Activated CD4-positive, alpha-beta T cell treated with anti-CD3 and anti-CD28 coated beads, Interleukin-2, amount 50 U/mL, for 16 hours (primary cell): ENCODE results near the gene ANKH.

Experiments
- DNase-seq: peaks from one replicate; pipeline ENCODE4 v3.0.0-alpha.2; 2020

ANKH gene

GRCh38 chr5:14678773-14679334 is 192.7 kb downstream of the ANKH start:
- DNase-seq = no peak

DNA sequence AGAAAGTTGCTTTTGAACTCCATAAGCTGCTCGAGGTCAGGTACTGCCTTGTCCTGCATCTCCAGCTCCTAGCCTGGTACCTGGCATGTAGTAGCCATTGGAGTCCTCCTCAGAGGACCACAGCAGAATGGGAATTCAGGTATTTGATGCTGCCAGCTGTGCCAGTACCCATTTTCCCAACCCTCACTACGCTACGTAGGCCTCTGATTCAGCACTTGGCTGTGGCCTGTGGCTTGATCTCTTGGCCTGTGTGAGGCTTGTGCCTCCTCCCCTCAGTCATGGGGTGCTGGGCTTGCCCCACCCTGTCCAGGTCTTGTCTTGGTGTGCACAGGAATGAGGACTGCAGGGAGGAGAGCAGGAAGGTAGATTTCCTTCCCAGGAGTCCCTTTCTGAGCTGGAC is 195.3 kb downstream of the ANKH start:
- DNase-seq = peak; percentile 43

- DNase-seq = no peak
Observed at GRCh38 chr5:14675865-14676300, 195.7 kb downstream of the ANKH start.

GRCh38 chr5:14674983-14675854 is 196.4 kb downstream of the ANKH start:
- DNase-seq = no peak

- no peak for DNase-seq
Observed at GRCh38 chr5:14673443-14673842, 198.1 kb downstream of the ANKH start.

GRCh38 chr5:14672484-14673394 is 198.8 kb downstream of the ANKH start:
- DNase-seq = no peak

GRCh38 chr5:14672082-14672481 is 199.5 kb downstream of the ANKH start:
- DNase-seq = no peak

DNA sequence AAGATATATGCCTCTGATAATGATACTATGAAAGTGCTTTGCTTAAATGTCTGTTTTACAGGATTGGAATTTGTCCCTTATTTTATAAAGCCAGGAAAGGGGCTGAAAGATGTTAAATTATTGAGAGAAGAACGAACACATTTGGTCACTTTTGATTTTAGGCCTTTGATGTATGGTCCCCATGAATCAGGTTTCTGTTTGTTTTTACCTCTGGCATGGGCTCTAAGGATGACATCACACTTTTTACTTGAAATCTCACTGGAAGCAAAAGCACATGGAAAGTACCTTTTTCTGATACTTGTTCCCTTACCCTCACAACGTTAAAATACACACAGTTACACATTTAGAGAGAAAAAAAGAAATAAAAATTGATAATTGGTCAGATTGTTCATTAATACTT is 200.2 kb downstream of the ANKH start:
- peak; percentile 60 for DNase-seq

DNA sequence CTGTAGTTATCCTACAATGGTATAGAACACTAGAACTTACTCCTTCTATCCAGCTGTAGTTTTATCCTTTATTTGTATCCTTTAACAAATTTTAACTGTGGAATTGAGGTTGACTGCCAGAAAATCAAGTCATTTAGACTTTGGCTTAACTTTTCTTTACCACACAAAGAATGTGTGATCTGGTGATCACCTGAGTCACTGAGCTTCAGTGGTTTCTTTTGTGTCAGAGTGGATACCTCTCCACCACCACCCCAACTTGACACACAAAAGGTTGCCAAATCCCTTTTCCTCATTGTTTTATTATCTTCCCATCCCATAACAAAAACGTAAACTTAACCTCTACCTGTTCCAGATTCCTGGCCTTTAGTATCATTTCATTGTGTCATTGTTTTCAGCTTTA is 201.6 kb downstream of the ANKH start:
- DNase-seq = peak; percentile 37

DNA sequence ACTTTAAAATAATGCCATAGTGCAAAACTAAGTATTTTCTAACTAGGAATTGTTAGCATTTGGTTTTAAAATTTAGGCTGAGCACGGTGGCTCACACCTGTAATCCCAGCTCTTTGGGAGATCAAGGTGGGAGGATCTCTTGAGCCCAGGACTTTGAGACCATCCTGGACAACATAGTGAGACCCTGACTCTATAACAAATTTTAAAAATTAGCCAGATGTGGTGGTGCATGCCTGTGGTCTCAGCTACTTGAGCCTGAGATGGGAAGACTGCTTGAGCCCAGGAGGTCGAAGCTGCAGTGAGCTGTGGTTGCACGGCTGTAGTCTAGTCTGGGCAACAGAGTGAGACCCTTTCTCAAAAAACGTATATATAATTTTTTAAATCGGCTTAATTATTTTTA is 202.2 kb downstream of the ANKH start:
- no peak for DNase-seq

- peak; percentile 50 for DNase-seq
Observed at GRCh38 chr5:14668181-14668591, 203.4 kb downstream of the ANKH start.

GRCh38 chr5:14667770-14668169 is 203.8 kb downstream of the ANKH start:
- DNase-seq = no peak

DNA sequence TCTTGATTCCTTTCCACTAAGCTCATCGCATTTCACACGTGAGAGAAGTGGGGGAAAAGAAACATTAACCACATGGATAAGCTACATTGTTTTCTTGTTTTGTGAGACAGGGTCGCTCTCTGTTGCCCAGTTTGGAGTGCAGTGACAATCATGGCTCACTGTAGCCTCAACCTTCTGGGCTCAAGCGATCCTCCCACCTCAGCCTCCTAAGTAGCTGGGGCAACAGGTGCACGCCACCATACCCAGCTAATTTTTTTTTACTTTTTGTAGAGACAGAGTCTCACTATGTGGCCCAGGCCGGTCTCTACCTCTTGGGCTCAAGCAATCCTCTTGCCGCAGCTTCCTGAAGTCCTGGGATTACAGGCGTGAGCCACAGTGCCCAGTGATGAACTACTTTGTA is 204.3 kb downstream of the ANKH start:
- DNase-seq = no peak

- DNase-seq = no peak
Observed at GRCh38 chr5:14666357-14666756, 205.2 kb downstream of the ANKH start.

DNA sequence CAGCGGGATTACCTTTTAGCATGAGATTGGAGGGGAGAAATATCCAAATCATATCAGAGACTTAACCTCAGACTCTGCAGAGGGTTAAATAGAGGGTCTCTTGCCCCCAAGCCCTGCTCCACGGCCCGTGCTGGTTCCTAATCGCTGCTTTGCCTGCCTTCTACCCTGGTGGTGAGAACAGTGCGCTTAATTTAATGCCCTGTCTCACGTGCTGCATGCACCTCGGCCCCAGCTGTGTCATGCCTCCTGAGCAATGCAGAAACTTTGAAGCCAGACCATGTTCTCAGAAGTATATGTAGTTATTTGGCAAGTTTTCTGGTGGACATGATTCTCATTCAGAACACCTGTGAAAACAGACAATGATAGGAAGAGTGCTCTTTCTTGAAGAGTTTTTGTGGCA is 205.6 kb downstream of the ANKH start:
- DNase-seq = peak; percentile 68

DNA sequence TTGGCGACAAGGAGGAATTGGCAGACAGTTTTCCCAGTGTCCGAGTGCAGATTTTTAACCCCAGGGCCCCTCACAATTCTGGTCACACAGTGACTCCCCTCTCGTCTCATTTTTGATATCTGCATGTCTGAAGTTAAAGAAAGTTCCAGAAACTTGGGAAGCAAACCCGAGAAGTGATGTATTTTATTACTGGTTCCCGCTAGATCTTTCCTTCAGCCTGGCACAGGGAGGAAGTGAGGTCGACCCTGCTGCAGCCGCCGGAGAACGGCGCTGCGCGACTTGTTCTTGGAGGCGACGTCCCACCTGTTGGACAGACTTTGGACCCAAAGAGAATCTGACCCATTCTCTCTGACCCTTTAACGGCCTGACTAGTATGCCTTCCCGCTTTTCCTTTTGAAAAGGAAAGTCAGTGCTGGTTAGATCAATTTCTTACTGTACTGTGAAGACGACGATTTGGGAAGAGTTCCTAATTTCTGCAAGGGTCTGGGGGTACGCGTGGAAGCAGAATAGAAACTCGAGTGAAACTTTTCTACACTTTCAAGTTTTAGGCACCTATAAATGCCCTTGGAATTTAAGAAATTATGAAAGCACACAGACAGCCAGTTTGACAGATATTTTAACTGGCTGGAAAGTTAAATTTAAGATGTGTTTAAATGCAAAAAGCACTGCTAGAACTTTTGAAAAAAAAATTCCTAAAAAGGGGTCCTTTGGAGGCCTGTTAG is 206.3 kb downstream of the ANKH start:
- peak; percentile 52 for DNase-seq

DNA sequence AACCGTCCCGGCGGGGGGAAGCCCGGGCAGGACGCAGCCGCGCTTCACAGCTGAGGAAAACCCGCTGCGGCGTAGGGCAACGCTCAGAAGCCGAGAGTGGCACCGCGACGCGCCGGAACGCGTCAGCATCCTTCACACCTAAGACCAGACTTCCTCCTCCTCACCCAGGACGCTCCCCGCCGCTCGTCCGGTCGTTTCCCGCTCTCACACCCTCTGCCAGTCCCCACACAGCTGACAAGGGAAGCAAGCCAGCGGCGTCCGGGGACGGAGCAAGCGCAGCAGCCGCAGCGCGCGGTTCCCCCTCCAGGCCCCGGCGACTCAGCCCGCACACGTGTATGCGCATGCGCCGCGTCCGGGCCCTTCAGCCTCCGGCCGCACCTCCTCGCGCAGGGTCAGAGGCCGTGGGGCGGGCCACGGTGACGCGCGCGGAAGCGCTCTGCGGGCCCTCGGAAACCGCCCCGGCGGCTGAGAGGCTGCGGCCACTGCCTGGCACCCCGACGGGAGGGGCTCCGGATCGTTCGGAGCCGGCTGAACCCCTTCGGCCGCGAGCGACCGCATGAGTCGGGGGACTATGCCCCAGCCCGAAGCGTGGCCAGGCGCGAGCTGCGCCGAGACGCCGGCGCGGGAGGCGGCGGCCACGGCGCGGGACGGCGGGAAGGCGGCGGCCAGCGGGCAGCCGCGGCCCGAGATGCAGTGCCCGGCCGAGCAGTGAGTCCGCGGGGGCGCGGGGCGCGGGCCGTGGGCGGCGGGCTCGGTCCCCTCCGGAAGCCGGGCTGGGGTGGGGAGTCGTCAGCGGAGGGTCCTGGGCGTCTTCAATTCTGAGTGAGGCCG is 207.1 kb downstream of the ANKH start, which contains the start of gene OTULIN:
Gene OTULIN (plus strand): TSS at position 449 of the 831 bp plus-strand sequence. CDS start 108 bp downstream, at position 557.
- DNase-seq = peak; percentile 97

DNA sequence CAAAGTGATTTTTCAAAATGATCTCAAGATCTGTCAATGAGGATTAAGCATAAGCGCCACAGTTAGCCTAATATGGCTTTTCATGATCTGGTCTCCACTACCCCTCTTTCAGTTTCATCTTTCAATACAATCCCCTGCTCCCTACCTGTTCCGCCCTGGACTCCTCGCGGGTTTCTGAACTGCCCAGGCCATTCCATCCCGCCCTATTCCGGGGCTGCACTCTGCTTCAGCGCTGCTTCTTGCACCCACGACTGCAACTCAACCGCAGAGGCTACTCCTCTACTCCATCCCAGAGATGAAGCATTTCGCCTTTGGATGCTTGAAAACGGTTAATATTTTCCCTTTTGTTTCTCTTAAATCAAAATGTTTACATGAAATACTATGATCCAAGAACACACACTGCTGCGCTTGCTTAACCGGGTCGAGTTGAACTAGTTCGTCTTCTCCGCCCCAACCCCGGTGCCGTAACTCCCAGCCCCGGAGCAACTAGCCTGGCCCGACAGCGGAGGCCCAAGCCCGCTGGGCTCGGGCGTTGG is 207.8 kb downstream of the ANKH start:
- no peak for DNase-seq

DNA sequence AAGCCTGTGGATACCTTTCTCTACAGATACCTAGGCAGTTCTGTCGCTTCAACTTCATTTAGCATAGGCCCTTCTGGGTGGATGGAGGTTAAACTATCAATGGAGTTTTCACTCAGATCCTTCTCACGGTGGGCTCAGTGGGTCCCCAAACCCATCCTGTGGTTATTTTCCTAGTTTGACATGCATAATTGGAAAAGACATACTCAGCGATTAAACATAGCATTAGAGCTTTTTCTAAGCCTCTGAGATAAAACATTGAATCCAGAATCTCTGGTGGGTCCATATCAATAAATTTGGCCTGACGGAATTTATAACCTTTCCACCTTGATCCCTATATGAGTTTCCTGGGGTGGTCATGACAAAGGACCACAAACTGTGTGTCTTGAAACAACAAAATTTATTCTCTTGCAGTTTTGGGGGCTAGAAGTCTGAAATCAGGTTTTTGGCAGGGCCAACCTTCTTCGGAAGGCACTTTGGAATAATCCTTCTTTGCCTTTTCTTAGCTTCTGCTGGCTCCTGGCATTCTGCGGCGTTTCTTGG is 208.8 kb downstream of the ANKH start:
- no peak for DNase-seq

GRCh38 chr5:14660833-14661232 is 210.7 kb downstream of the ANKH start:
- no peak for DNase-seq
